C4-2B (cell line): ENCODE results near the gene ATP8B4.

Experiments used
- CTCF ChIP-seq: fragments of 450-650 bp; conservative IDR thresholded peaks from 2 replicates; pipeline ENCODE4 v1.5.1; 2017; ENCODE audit warnings: mild to moderate bottlenecking
- ZFX ChIP-seq: fragments of 450-650 bp; IDR thresholded peaks from 2 replicates; pipeline ENCODE4 v1.6.1; 2017

DNA sequence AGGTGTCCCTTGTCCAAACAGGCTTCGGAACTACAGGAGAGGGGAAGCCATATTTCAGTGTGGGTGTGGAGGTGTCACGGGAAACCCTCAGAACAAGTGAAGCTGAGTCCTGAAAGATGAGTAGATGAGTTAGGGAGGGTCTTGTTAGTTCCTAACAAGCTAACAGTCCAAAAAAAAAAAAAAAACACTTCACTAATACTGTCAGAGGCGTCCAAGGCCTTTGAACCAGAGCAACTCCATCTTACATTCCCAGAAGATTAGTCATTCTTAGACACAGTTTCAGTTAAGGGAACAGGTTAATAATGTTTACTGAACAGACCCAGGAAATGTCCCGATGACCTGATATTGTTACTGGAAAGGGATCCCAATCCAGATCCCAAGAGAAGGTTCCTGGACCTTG, 7.0 kb upstream of the ATP8B4 start:
- TF ChIP-seq CTCF (no peak), ZFX (no peak)
